ENCODE measurements around the gene HEXIM2.

DNA sequence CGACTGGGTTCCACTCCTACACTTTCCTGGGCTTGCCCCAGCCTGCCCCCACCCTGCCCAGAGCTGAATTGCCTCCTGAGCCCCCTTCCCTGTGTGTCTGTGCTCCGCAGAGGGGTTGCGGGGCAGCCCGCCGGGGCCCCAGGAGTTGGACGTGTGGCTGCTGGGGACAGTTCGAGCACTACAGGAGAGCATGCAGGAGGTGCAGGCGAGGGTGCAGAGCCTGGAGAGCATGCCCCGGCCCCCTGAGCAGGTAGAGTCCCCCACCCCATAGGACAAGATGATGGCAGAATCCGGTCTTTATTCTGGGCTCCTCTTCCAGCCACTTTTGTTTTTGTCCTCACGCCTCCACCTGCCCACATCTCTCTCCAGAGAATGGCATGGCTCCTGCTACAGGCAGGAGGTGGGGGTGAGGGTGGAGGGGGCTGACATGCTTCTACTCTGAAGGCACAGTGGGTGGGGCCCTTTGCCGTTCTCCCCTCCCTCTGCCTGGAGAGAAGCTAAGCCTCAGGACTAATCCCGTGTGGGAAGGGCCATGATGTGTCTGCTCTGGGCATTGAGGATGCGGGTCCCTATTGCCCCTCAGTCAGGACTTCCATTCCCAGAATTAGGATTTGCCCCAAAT, 22.7 kb upstream of the HEXIM2 start:
- TF ChIP-seq, protein P1, sequence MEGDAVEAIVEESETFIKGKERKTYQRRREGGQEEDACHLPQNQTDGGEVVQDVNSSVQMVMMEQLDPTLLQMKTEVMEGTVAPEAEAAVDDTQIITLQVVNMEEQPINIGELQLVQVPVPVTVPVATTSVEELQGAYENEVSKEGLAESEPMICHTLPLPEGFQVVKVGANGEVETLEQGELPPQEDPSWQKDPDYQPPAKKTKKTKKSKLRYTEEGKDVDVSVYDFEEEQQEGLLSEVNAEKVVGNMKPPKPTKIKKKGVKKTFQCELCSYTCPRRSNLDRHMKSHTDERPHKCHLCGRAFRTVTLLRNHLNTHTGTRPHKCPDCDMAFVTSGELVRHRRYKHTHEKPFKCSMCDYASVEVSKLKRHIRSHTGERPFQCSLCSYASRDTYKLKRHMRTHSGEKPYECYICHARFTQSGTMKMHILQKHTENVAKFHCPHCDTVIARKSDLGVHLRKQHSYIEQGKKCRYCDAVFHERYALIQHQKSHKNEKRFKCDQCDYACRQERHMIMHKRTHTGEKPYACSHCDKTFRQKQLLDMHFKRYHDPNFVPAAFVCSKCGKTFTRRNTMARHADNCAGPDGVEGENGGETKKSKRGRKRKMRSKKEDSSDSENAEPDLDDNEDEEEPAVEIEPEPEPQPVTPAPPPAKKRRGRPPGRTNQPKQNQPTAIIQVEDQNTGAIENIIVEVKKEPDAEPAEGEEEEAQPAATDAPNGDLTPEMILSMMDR (IDR thresholded peaks at IDR 0.05), result no peak
- TF ChIP-seq POLR2A (IDR thresholded peaks at IDR 0.05), result no peak

Measured in testis (tissue), 2 donors.